ENCODE measurements around the gene GRK5. TPM values are rescaled to one million over a fixed set of nuclear protein-coding genes. Genes with fewer than 3 reads are reported as not detected.

The GRK5 gene
- total RNA-seq, 1 experiment from 2014 or later, result 1.2 TPM

GRCh38 chr10:119454316-119454715 is 246.9 kb downstream of the GRK5 start:
- no peak overlapping the region for H3K14ac ChIP-seq (ENCODE audit: insufficient read depth, low read length)
- WGBS (ENCODE audit: extremely low coverage, insufficient read length, low lambda C conversion rate), result no CpG with 5 or more reads among the region's 13 CpGs
- no peak overlapping the region for H4K5ac ChIP-seq (ENCODE audit: insufficient read length, low read depth, low read length)
- H3K27me3 ChIP-seq (ENCODE audit: insufficient read depth, low read length), result no peaks in the 10 kb centered on the region
- H3K4me2 ChIP-seq (ENCODE audit: insufficient read depth, insufficient read length, low read length), result no peak overlapping the region
- no peak overlapping the region for H2BK15ac ChIP-seq (ENCODE audit: low read depth, low read length)
- H3K23me2 ChIP-seq (ENCODE audit: insufficient read length, low read depth, low read length, poor library complexity, severe bottlenecking), result no peaks in the 10 kb centered on the region
- TF ChIP-seq CTCF (conservative IDR thresholded peaks at IDR 0.05), result no peak
- H3K27ac Mint-ChIP-seq, result no peak overlapping the region; a peak in 1 of 7 replicates
- no peak overlapping the region for H2BK20ac ChIP-seq (ENCODE audit: low read depth, low read length, poor library complexity, severe bottlenecking)
- no peak overlapping the region for H3K4me3 Mint-ChIP-seq
- no peak overlapping the region for H3K18ac ChIP-seq (ENCODE audit: insufficient read length, low read depth, low read length)
- no peak overlapping the region for H4K8ac ChIP-seq (replicated peaks; ENCODE audit: insufficient read length, low read depth, low read length)
- H3K9ac ChIP-seq (ENCODE audit: extremely low read depth, insufficient read length, low read length), result no peak overlapping the region
- H2AFZ ChIP-seq (ENCODE audit: low read length), result no peak overlapping the region
- peaks cover 14 to 31% of the 10 kb centered on the region in 2 experiments for H3K4me1 Mint-ChIP-seq
- no peaks in the 10 kb centered on the region for H3K79me2 ChIP-seq (ENCODE audit: insufficient read depth, low read length)
- H2BK12ac ChIP-seq (ENCODE audit: insufficient read length, low read depth, low read length), result no peak overlapping the region
- no peak overlapping the region for H2AK5ac ChIP-seq (ENCODE audit: insufficient read length, low read length)
- no peaks in the 10 kb centered on the region for H3K36me3 Mint-ChIP-seq (ENCODE audit: insufficient read depth in 1 of 3, low read depth in 3 of 3)
- no peaks in the 10 kb centered on the region for H3K79me1 ChIP-seq (ENCODE audit: insufficient read depth, low read depth, low read length, poor library complexity, severe bottlenecking)
- no peak overlapping the region for H3K23ac ChIP-seq (ENCODE audit: insufficient read length, low read depth, low read length)
- DNase-seq, result peak; percentile 65
- no peak overlapping the region for H3T11ph ChIP-seq (ENCODE audit: low read length)
- H4K20me1 ChIP-seq (ENCODE audit: control insufficient read depth, insufficient read depth, insufficient read length), result no peaks in the 10 kb centered on the region
- H2BK5ac ChIP-seq (ENCODE audit: insufficient read length, low read length), result no peak overlapping the region
- no peak overlapping the region for H3K27ac ChIP-seq (ENCODE audit: insufficient read length, low read depth, low read length)
- H3K56ac ChIP-seq (ENCODE audit: insufficient read length, low read depth, low read length), result no peak overlapping the region
- no peaks in the 10 kb centered on the region for H3K9me3 Mint-ChIP-seq
- peaks cover 3% of the 10 kb centered on the region for H3K27me3 Mint-ChIP-seq (ENCODE audit: low read depth)
- H3K4me1 ChIP-seq (ENCODE audit: insufficient read depth, low read length), result no peaks in the 10 kb centered on the region
- no peak overlapping the region for H2BK120ac ChIP-seq (ENCODE audit: low read depth, low read length, poor library complexity, severe bottlenecking)
- H3K4ac ChIP-seq (ENCODE audit: low read depth, low read length), result no peak overlapping the region
- no peaks in the 10 kb centered on the region for H3K9me3 ChIP-seq (ENCODE audit: control insufficient read depth, low read depth, low read length)
- no peak overlapping the region for H4K91ac ChIP-seq (ENCODE audit: insufficient read length, low read depth, low read length)

Measured in H9 (cell line).